SK-N-SH (cell line): Measurements from ENCODE around the gene GALM. TPM values are rescaled to one million over a fixed set of nuclear protein-coding genes. Genes with fewer than 3 reads are reported as not detected.

Experiments used
- CTCF ChIA-PET: fragments of 300-600, 350-600 bp; formaldehyde crosslinking; extraction: SDS; loops from one replicate; lab custom pipeline; 2021; lab: Yijun Ruan, JAX
- POLR2A ChIA-PET: fragments of 350-600 bp; sonication (Branson Sonifier 250); formaldehyde crosslinking; extraction: SDS; loops from one replicate; lab custom pipeline; 2020; ENCODE audit warnings: antibody characterized with exemption, inconsistent platforms; lab: Yijun Ruan, JAX
- DNase-seq: peaks from one replicate; pipeline ENCODE4 v3.0.0; 2012
- H2AFZ ChIP-seq: fragments of 200-600 bp; sonication (generic); 2 replicates; pipeline ENCODE4 v1.8.1; 2016; ENCODE audit warnings: antibody characterized with exemption, mild to moderate bottlenecking, low read depth
- H3F3A ChIP-seq: fragments of 200-600 bp; sonication (generic); replicated peaks from 2 replicates; pipeline ENCODE3; 2016; ENCODE audit warnings: antibody characterized with exemption, mild to moderate bottlenecking; ENCODE audit not compliant: insufficient read depth
- H3K27ac ChIP-seq, 2 experiments: fragments of 200-500 bp in 1 of 2; fragments of 200-600 bp in 1 of 2; sonication (Bioruptor generic) in 1 of 2; sonication (generic), shearing (Covaris generic) in 1 of 2; 2 replicates each; pipeline versions ENCODE4 v1.5.1 to v1.6.1; 2014 to 2016; ENCODE audit warnings: low read depth in 2 of 2, inconsistent platforms in 1 of 2, low read length in 1 of 2, mild to moderate bottlenecking in 1 of 2, mixed read lengths in 1 of 2
- H3K27me3 ChIP-seq: fragments of 200-600 bp; sonication (generic), shearing (Covaris generic); 2 replicates; pipeline ENCODE4 v1.6.1; 2016; ENCODE audit warnings: mixed run types; ENCODE audit not compliant: insufficient read depth
- H3K36me3 ChIP-seq, 2 experiments: fragments of 200-500 bp in 1 of 2; fragments of 200-600 bp in 1 of 2; sonication (Bioruptor generic) in 1 of 2; sonication (generic) in 1 of 2; replicated peaks in 1 of 2; 2 replicates each; pipeline versions ENCODE3 to v1.5.1; 2014 to 2016; ENCODE audit warnings: low read length in 1 of 2, mild to moderate bottlenecking in 1 of 2; ENCODE audit not compliant: insufficient read depth in 2 of 2, control insufficient read depth in 1 of 2
- H3K4me1 ChIP-seq, 2 experiments: fragments of 200-500 bp in 1 of 2; fragments of 200-600 bp in 1 of 2; sonication (Bioruptor generic) in 1 of 2; sonication (generic), shearing (Covaris generic) in 1 of 2; 2 replicates each; pipeline versions ENCODE4 v1.5.1 to v1.6.1; 2014 to 2016; ENCODE audit warnings: low read depth in 1 of 2, low read length in 1 of 2, mixed run types in 1 of 2; ENCODE audit not compliant: insufficient read depth in 2 of 2, control insufficient read depth in 1 of 2
- H3K4me2 ChIP-seq: fragments of 200-600 bp; sonication (generic), shearing (Covaris generic); 2 replicates; pipeline ENCODE4 v1.6.1; 2017; ENCODE audit warnings: mixed run types
- H3K4me3 ChIP-seq, 2 experiments: fragments of 200-500 bp in 1 of 2; fragments of 200-600 bp in 1 of 2; sonication (Bioruptor generic) in 1 of 2; sonication (generic), shearing (Covaris generic) in 1 of 2; 2 replicates each; pipeline versions ENCODE4 v1.5.1 to v1.8.1; 2014 to 2016; ENCODE audit warnings: low read depth in 2 of 2, inconsistent platforms in 1 of 2, low read length in 1 of 2, mild to moderate bottlenecking in 1 of 2, mixed read lengths in 1 of 2, moderate library complexity in 1 of 2
- H3K79me2 ChIP-seq: fragments of 200-600 bp; sonication (generic); 2 replicates; pipeline ENCODE4 v1.8.1; 2017; ENCODE audit warnings: mild to moderate bottlenecking; ENCODE audit not compliant: insufficient read depth
- H3K9ac ChIP-seq: fragments of 200-600 bp; sonication (generic); 2 replicates; pipeline ENCODE4 v1.6.1; 2017; ENCODE audit warnings: mixed run types
- H3K9me2 ChIP-seq: fragments of 200-600 bp; sonication (generic); 2 replicates; pipeline ENCODE4 v1.6.1; 2017; ENCODE audit warnings: mixed run types
- H3K9me3 ChIP-seq: fragments of 200-600 bp; sonication (generic); 2 replicates; pipeline ENCODE4 v1.6.1; 2017; ENCODE audit warnings: mixed run types, mild to moderate bottlenecking, moderate library complexity
- H4K20me1 ChIP-seq: fragments of 200-600 bp; sonication (generic); 2 replicates; pipeline ENCODE4 v1.6.1; 2017; ENCODE audit warnings: mild to moderate bottlenecking, mixed run types; ENCODE audit not compliant: insufficient read depth
- CTCF ChIP-seq: fragments of 200-600 bp; sonication (generic); IDR thresholded peaks from 2 replicates; pipeline ENCODE4 v1.6.1; 2017; ENCODE audit warnings: antibody characterized with exemption, mild to moderate bottlenecking, moderate library complexity
- ELF1 ChIP-seq: IDR thresholded peaks from 2 replicates; pipeline ENCODE4 v1.4.0; 2012
- FOXJ3 ChIP-seq: sonication (generic); formaldehyde crosslinking; IDR thresholded peaks from 2 replicates; pipeline ENCODE4 v1.5.1; 2020; ENCODE audit warnings: mild to moderate bottlenecking, missing genetic modification reagents
- FOXM1 ChIP-seq: IDR thresholded peaks from 2 replicates; pipeline ENCODE4 v1.4.0; 2012; ENCODE audit warnings: low read depth, mild to moderate bottlenecking
- IRF3 ChIP-seq: fragments of 150-350 bp; IDR thresholded peaks from 2 replicates; pipeline ENCODE4 v1.6.1; 2016; ENCODE audit warnings: mild to moderate bottlenecking, low read depth, low read length
- JUND ChIP-seq: IDR thresholded peaks from 2 replicates; pipeline ENCODE4 v1.4.0; 2012
- MAX ChIP-seq: IDR thresholded peaks from 2 replicates; pipeline ENCODE4 v1.4.0; 2012; ENCODE audit warnings: low read depth
- MXI1 ChIP-seq: IDR thresholded peaks from 2 replicates; pipeline ENCODE4 v1.6.1; 2012; ENCODE audit warnings: mild to moderate bottlenecking, low read depth, low read length, improper control_type of control experiment
- NRF1 ChIP-seq: IDR thresholded peaks from 2 replicates; pipeline ENCODE4 v1.6.1; 2012; ENCODE audit warnings: low read depth, mild to moderate bottlenecking, low read length
- RCOR1 ChIP-seq: fragments of 150-350 bp; IDR thresholded peaks from 2 replicates; pipeline ENCODE4 v1.6.1; 2017; ENCODE audit warnings: antibody characterized with exemption, low read length
- RXRA ChIP-seq: IDR thresholded peaks from 2 replicates; pipeline ENCODE4 v1.4.0; 2012; ENCODE audit warnings: low read depth, mild to moderate bottlenecking, borderline replicate concordance
- TAF1 ChIP-seq: IDR thresholded peaks from 2 replicates; pipeline ENCODE4 v1.6.1; 2012; ENCODE audit warnings: low read depth, mild to moderate bottlenecking, low read length, moderate library complexity, borderline replicate concordance
- USF1 ChIP-seq: IDR thresholded peaks from 2 replicates; pipeline ENCODE4 v1.4.0; 2012; ENCODE audit warnings: low read depth, borderline replicate concordance
- USF2 ChIP-seq: fragments of 150-350 bp; IDR thresholded peaks from 2 replicates; pipeline ENCODE4 v1.6.1; 2017; ENCODE audit warnings: antibody characterized with exemption, low read length, low read depth, borderline replicate concordance
- ZBTB33 ChIP-seq: IDR thresholded peaks from 2 replicates; pipeline ENCODE4 v1.4.0; 2012; ENCODE audit warnings: low read depth, borderline replicate concordance
- WGBS: methylation state at CpG from one replicate; pipeline ENCODE4 v1.1.6; 2017; ENCODE audit warnings: low lambda C conversion rate; 5-methylcytosine and 5-hydroxymethylcytosine counted together
- polyA plus RNA-seq, 3 experiments: library from polyadenylated mRNA; depleted of rRNA; stranded (reverse); fragments of >200 nt; gene quantifications; 2 replicates each; pipeline ENCODE4 v1.2.3, GENCODE V29; 2012

Gene GALM
- polyA plus RNA-seq, 1 of the 3 experiments (the other 2 are of a cell fraction): 17.9 TPM

- Histone ChIP-seq H2AFZ (no peak overlapping the region), H3K4me2 (no peak overlapping the region), H3K27me3 (no peaks in the 10 kb centered on the region), H3F3A (no peaks in the 10 kb centered on the region), H3K27ac (no peak overlapping the region), H3K79me2 (no peaks in the 10 kb centered on the region), H4K20me1 (no peaks in the 10 kb centered on the region), H3K9me3 (no peaks in the 10 kb centered on the region), H3K36me3 (no peaks in the 10 kb centered on the region), H3K9ac (no peak overlapping the region), H3K4me1 (no peaks in the 10 kb centered on the region), H3K4me3 (no peak overlapping the region), H3K9me2 (no peaks in the 10 kb centered on the region)
- POLR2A ChIA-PET: no interaction called here
- TF ChIP-seq ZBTB33 (no peak), CTCF (no peak), USF1 (no peak), MXI1 (no peak), MAX (no peak), NRF1 (no peak), RCOR1 (no peak), ELF1 (no peak), FOXM1 (no peak), JUND (no peak), USF2 (no peak), RXRA (no peak), FOXJ3 (CRISPR knock-in tag) (no peak), IRF3 (no peak), TAF1 (no peak)
- DNase-seq: no peak
- CTCF ChIA-PET: no interaction called here
- WGBS: 84% methylated on average over 7 of the region's 7 CpGs
Observed at GRCh38 chr2:38712413-38712812, 46.5 kb downstream of the GALM start.
